GM21423 (cell line): ENCODE measurements around the gene KANSL1.

ENCODE experiments used
- ATAC-seq: cut with Tn5 transposase; IDR thresholded peaks from one replicate; pipeline ENCODE4 v1.9.1; 2021; ENCODE audit warnings: mild to moderate bottlenecking, moderate library complexity; ENCODE audit not compliant: unreplicated experiment

The KANSL1 gene

GRCh38 chr17:46085522-46085921, 107.7 kb downstream of the KANSL1 start:
- no peak for ATAC-seq

DNA sequence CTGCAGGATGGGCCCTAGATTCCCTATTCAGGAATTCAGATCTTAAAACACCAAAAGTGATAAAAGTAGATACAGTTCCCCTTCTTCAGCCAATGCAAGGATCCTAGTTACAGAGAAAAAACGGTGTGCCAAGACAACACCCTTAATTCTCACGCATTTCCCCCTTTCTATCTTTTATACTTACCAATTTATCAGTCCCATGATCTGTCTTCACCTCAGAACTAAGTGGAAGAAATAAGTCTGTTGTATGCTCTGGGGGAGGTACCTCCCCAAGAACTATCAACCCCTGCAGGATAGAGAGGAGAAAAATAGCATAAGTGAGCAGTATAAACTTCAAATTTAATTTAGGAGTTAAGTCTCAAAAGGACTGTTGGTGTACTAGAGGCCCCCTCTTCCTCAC, 111.0 kb downstream of the KANSL1 start:
- ATAC-seq = no peak

GRCh38 chr17:46081018-46081320, 112.3 kb downstream of the KANSL1 start:
- ATAC-seq = no peak

GRCh38 chr17:46080118-46081017, 112.9 kb downstream of the KANSL1 start:
- ATAC-seq = no peak

- ATAC-seq = no peak
Measured at GRCh38 chr17:46078675-46079074, 114.6 kb downstream of the KANSL1 start.

DNA sequence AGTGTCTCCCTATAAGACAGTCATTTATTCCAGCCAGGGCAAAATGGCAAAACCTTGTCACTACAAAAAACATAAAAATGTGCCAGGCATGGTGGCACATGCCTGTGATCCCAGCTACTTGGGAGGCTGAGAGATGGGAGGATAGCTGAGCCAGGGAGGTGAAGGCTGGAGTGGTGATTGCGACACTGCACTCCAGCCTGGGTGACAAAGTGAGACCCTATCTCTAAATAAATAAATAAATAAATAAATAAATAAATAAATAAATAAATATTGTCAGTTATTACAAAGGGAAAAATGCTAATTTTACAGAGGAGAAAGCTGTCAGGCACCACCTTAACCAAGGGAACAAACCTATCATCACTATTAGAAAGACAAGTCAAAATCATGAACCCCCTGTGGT, 118.7 kb downstream of the KANSL1 start:
- ATAC-seq = no peak

GRCh38 chr17:46072998-46073397, 120.2 kb downstream of the KANSL1 start:
- ATAC-seq = no peak

GRCh38 chr17:46071796-46072195, 121.4 kb downstream of the KANSL1 start:
- ATAC-seq = no peak

DNA sequence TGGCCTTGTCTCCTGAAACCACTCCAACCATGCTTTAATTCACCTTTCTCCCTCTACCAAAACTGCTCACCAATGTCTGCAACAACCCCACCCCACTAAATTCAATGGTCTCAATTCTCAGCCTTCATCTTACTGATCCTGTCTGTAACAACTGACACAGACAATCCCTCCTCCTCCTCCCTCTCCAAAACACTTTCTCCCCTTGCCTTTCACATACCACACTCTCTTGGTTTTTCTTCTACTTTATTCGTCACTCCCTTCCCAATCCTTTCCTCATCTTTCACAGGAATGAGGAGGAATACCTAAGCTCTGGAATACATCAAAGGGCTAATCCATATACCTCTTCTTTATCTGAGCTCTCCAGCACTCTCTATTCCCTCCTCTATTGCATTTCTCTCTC, 128.8 kb downstream of the KANSL1 start:
- ATAC-seq = no peak

- ATAC-seq = no peak
Measured at GRCh38 chr17:46063241-46063640, 130.0 kb downstream of the KANSL1 start.

DNA sequence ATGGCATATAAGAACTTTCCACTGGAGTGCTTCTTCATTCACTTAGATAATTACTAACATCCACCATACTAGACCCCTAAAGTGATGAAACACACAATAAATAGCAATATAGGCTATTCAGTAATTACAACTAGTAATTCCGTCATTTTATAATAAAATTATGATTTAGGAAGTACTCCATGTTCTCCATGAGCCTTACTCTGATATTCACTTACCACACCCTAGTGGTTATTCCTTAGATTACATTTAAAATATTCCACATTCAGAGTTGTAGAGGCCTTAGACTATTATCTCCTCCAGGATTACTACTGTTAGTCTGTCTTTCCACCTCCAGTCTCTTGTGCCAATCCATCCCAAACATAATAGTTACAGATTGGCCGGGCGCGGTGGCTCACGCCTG, 131.8 kb downstream of the KANSL1 start:
- no peak for ATAC-seq

- no peak for ATAC-seq
Measured at GRCh38 chr17:46060461-46060860, 132.8 kb downstream of the KANSL1 start.

GRCh38 chr17:46059486-46059885, 133.7 kb downstream of the KANSL1 start:
- ATAC-seq = no peak

DNA sequence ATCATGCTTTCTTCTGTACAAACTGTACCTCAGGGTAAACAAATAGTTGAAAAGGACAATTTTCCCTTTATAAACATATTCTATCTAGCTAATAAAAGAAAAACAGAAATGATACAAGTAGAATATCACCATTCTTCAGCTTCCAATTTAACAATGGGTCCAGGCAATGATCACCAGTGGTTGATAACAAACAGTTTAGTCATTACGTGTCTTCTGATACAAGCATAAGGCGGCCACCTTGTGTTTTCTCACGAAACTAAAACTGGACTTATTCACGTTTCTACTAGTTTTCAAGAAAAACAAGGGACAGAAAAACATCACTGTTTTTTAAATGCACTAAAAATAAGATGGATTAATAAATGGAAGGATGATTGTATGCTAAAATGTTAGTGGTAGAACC, 135.9 kb downstream of the KANSL1 start:
- ATAC-seq = no peak

GRCh38 chr17:46056800-46057304, 136.4 kb downstream of the KANSL1 start:
- ATAC-seq = no peak

GRCh38 chr17:46053911-46054534, 139.2 kb downstream of the KANSL1 start:
- no peak for ATAC-seq

- ATAC-seq = no peak
Measured at GRCh38 chr17:46049656-46050055, 143.6 kb downstream of the KANSL1 start.

- no peak for ATAC-seq
Measured at GRCh38 chr17:46047856-46048255, 145.4 kb downstream of the KANSL1 start.

DNA sequence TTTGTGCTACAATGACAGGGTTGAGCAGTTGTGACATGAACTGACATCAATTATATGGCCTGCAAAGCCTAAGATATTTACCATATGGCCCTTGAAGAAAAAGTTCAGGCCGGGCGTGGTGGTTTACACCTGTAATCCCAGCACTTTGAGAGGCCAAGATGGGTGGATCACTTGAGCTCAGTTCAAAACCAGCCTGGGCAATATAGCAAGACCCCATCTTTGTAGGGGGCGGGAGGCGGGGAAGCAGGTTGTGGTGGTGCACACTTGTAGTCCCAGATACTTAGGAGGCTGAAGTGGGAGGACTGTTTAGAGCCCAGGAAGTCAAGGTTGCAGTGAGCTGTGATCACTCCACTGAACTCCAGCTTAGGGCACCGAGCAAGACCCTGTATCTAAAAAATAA, 145.8 kb downstream of the KANSL1 start:
- no peak for ATAC-seq

DNA sequence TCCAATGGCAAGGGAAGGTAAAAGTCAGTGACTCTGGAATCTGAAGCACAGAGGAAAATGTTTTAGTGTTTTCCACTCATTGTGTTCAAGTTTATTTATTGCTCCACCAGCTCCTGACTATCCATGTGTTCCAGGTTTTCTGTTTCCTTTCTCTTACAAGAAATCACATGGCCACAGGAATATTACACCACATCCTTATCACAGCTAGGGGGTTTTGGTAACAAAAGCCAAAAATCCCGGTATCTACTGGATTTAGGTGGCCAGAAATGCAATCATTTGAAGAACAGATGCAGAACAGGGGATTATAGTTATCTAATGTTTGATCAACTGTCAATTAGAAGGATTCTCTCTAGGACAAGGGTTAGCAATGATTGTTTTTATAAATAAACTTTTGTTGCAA, 146.3 kb downstream of the KANSL1 start:
- no peak for ATAC-seq

DNA sequence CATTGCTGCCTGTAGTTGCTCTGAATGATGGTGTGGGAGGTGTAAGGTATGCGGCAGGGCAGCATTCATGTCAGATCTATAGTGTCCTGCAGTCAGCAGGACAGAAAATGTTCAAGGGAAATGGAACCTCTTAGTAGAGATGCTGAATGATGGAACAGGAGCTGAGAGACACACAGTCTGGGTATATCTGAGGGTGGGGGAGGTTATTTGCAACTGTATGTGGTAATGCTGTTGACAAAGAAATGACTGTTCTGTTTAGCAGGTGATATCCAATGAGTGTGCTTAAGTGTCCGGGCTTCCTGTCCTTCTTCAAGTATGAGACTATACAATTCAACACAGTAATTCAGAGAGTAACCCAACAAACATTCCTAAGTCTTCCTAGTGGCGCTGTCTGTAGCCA, 147.6 kb downstream of the KANSL1 start:
- no peak for ATAC-seq

DNA sequence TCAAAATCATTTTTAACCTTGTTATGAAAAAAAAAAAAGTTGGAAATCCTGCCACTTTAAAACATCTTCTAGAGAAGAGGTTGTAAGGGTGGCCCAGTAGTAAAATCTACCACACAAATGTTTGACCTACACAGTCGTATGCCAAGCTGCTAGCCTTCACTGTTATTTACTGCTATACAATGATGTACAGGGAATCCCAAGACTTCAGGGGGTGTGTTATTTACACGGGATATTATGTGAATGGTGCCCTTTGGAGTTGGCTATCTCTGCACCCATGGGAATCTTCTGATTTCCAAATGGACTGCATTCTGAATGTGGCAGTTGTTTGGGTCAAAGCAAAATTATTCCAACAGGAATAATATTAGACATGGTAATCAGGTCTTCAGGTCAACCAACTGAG, 148.2 kb downstream of the KANSL1 start:
- no peak for ATAC-seq
